HepG2 (cell line): ENCODE results near the gene FBLN5. TPM values are rescaled to one million over a fixed set of nuclear protein-coding genes. Genes with fewer than 3 reads are reported as not detected.

Source experiments
- ATAC-seq: fragments of 200-7000 bp; cut with Tn5 transposase; 3 replicates; pipeline ENCODE4 v1.9.1; 2020; ENCODE audit warnings: mild to moderate bottlenecking, moderate library complexity
- BruUV-seq: library from RNA; stranded (reverse); fragments of 400-500 nt; replicated peaks from 2 replicates; lab custom pipeline; 2021; lab: Mats Ljungman, UMichigan
- CTCF ChIA-PET: fragments of 300-600 bp; formaldehyde crosslinking; extraction: SDS; loops from one replicate; lab custom pipeline; 2021; ENCODE audit warnings: low total read pairs, inconsistent platforms, low intra/inter-chr PET ratio; lab: Yijun Ruan, JAX
- POLR2A ChIA-PET: fragments of 350-600 bp; sonication (Branson Sonifier 250); formaldehyde crosslinking; loops from one replicate; lab custom pipeline; 2020; ENCODE audit warnings: antibody characterized with exemption, inconsistent platforms; lab: Yijun Ruan, JAX
- DNase-seq: peaks from one replicate; pipeline ENCODE4 v3.0.0-alpha.2; 2015; ENCODE audit warnings: low spot score
- FAIRE-seq: peaks from 3 replicates; lab custom pipeline; 2011; peaks lifted over from hg19 to GRCh38; lab: Jason Lieb, UNC
- H2AFZ ChIP-seq: one replicate; pipeline ENCODE4 v1.6.1; 2011; ENCODE audit warnings: low read length, inconsistent platforms
- H3K27ac ChIP-seq: fragments of 300-600 bp; 3 replicates; pipeline ENCODE4 v1.8.0; 2011; ENCODE audit warnings: mixed run types, mild to moderate bottlenecking, mixed read lengths, low read length, inconsistent platforms; ENCODE audit not compliant: insufficient read depth; ENCODE audit errors: extremely low read length
- H3K27me3 ChIP-seq, 2 experiments: fragments of 200-600 bp in 1 of 2; 2 replicates in 1 of 2; 3 replicates in 1 of 2; pipeline versions ENCODE4 v1.6.0 to v1.8.0; 2011; ENCODE audit warnings: low read length in 2 of 2, mild to moderate bottlenecking in 2 of 2, moderate library complexity in 2 of 2, inconsistent platforms in 1 of 2; ENCODE audit not compliant: insufficient read depth in 2 of 2, control insufficient read depth in 1 of 2
- H3K36me3 ChIP-seq, 2 experiments: fragments of 200-600 bp in 1 of 2; replicated peaks in 1 of 2; 2 replicates in 1 of 2; 3 replicates in 1 of 2; pipeline versions ENCODE4 v1.5.1 to v1.8.0; 2011; ENCODE audit warnings: low read length in 2 of 2, inconsistent platforms in 1 of 2; ENCODE audit not compliant: insufficient read depth in 2 of 2, control insufficient read depth in 1 of 2
- H3K4me1 ChIP-seq: 2 replicates; pipeline ENCODE4 v1.5.1; 2012; ENCODE audit warnings: low read length, inconsistent platforms; ENCODE audit not compliant: insufficient read depth
- H3K4me2 ChIP-seq: 2 replicates; pipeline ENCODE4 v1.6.0; 2011; ENCODE audit warnings: low read depth, low read length, inconsistent platforms
- H3K4me3 ChIP-seq, 3 experiments: fragments of 200-600 bp in 1 of 3; sonication (generic), shearing (Covaris generic) in 1 of 3; replicated peaks in 1 of 3; 2 replicates each; pipeline ENCODE4 v1.5.1; 2011 to 2016; ENCODE audit warnings: low read length in 3 of 3, inconsistent platforms in 2 of 3, low read depth in 2 of 3, mild to moderate bottlenecking in 2 of 3, control low read depth in 1 of 3, mixed read lengths in 1 of 3; ENCODE audit not compliant: insufficient read depth in 1 of 3
- H3K79me2 ChIP-seq: one replicate; pipeline ENCODE4 v1.6.1; 2011; ENCODE audit warnings: low read length, inconsistent platforms; ENCODE audit not compliant: insufficient read depth
- H3K9ac ChIP-seq: 2 replicates; pipeline ENCODE4 v1.6.0; 2011; ENCODE audit warnings: mild to moderate bottlenecking, low read depth, low read length, inconsistent platforms; ENCODE audit not compliant: insufficient read depth
- H3K9me3 ChIP-seq: 2 replicates; pipeline ENCODE4 v1.5.1; 2012; ENCODE audit warnings: mild to moderate bottlenecking, low read length
- H4K20me1 ChIP-seq: 2 replicates; pipeline ENCODE4 v1.6.0; 2011; ENCODE audit warnings: inconsistent platforms, mild to moderate bottlenecking, low read length, moderate library complexity; ENCODE audit not compliant: insufficient read depth
- HOXA9 ChIP-seq: sonication (generic); formaldehyde crosslinking; IDR thresholded peaks from 2 replicates; pipeline ENCODE4 v1.8.1; 2022; ENCODE audit warnings: missing genetic modification reagents, mild to moderate bottlenecking, moderate library complexity, borderline replicate concordance
- MYNN ChIP-seq: sonication (generic); formaldehyde crosslinking; IDR thresholded peaks from 2 replicates; pipeline ENCODE4 v1.4.0; 2020; ENCODE audit warnings: mild to moderate bottlenecking, low read depth, missing genetic modification reagents
- NFYB ChIP-seq: sonication (generic); formaldehyde crosslinking; IDR thresholded peaks from 2 replicates; pipeline ENCODE4 v1.4.0; 2020; ENCODE audit warnings: missing genetic modification reagents
- SMAD3 ChIP-seq: sonication (generic); formaldehyde crosslinking; IDR thresholded peaks from 2 replicates; pipeline ENCODE4 v1.4.0; 2020; ENCODE audit warnings: missing genetic modification reagents
- SP140L ChIP-seq: sonication (generic); formaldehyde crosslinking; IDR thresholded peaks from 2 replicates; pipeline ENCODE4 v1.4.0; 2020; ENCODE audit warnings: missing genetic modification reagents, borderline replicate concordance
- USF2 ChIP-seq, 2 experiments: sonication (generic) in 1 of 2; formaldehyde crosslinking in 1 of 2; IDR thresholded peaks; 2 replicates each; pipeline versions ENCODE4 v1.5.1 to v1.6.1; 2011 to 2020; ENCODE audit warnings: borderline replicate concordance in 1 of 2, low read depth in 1 of 2, low read length in 1 of 2, mild to moderate bottlenecking in 1 of 2, missing genetic modification reagents in 1 of 2, moderate library complexity in 1 of 2
- ZBTB7B ChIP-seq: sonication (generic); formaldehyde crosslinking; IDR thresholded peaks from 2 replicates; pipeline ENCODE4 v1.4.0; 2020; ENCODE audit warnings: missing genetic modification reagents
- ZMYM4 ChIP-seq: sonication (generic); formaldehyde crosslinking; IDR thresholded peaks from 2 replicates; pipeline ENCODE4 v1.8.1; 2023; ENCODE audit warnings: mild to moderate bottlenecking, missing genetic modification reagents
- ZNF18 ChIP-seq: sonication (generic); formaldehyde crosslinking; IDR thresholded peaks from 2 replicates; pipeline ENCODE4 v1.8.0; 2022; ENCODE audit warnings: mild to moderate bottlenecking, missing genetic modification reagents; ENCODE audit not compliant: insufficient replicate concordance
- ZNF329 ChIP-seq: sonication (generic); formaldehyde crosslinking; IDR thresholded peaks from 2 replicates; pipeline ENCODE4 v1.9.0; 2021; ENCODE audit warnings: low read depth, mild to moderate bottlenecking, missing genetic modification reagents
- ZNF34 ChIP-seq: sonication (generic); formaldehyde crosslinking; IDR thresholded peaks from 2 replicates; pipeline ENCODE4 v1.4.0; 2020; ENCODE audit warnings: mild to moderate bottlenecking, missing genetic modification reagents, borderline replicate concordance
- ZNF598 ChIP-seq: sonication (generic); formaldehyde crosslinking; IDR thresholded peaks from 2 replicates; pipeline ENCODE4 v1.5.1; 2020; ENCODE audit warnings: mild to moderate bottlenecking, missing genetic modification reagents, borderline replicate concordance
- ZNF678 ChIP-seq: sonication (generic); formaldehyde crosslinking; IDR thresholded peaks from 2 replicates; pipeline ENCODE4 v1.4.0; 2020; ENCODE audit warnings: mild to moderate bottlenecking, missing genetic modification reagents
- ZNF75D ChIP-seq: sonication (generic); formaldehyde crosslinking; IDR thresholded peaks from 2 replicates; pipeline ENCODE4 v1.8.1; 2023; ENCODE audit warnings: missing genetic modification reagents, mild to moderate bottlenecking, borderline replicate concordance
- ZNF781 ChIP-seq: sonication (generic); formaldehyde crosslinking; IDR thresholded peaks from 2 replicates; pipeline ENCODE4 v1.5.1; 2020; ENCODE audit warnings: borderline replicate concordance, mild to moderate bottlenecking, missing genetic modification reagents; ENCODE audit errors: not compliant biosample characterization
- ZNF790 ChIP-seq: sonication (generic); formaldehyde crosslinking; IDR thresholded peaks from 2 replicates; pipeline ENCODE4 v1.8.0; 2022; ENCODE audit warnings: missing genetic modification reagents, mild to moderate bottlenecking, borderline replicate concordance
- in situ Hi-C: cut with HindIII; loops from 2 replicates; pipeline ENCODE4 v1.10.0; 2017; ENCODE audit warnings: low pct_unique_long_range_greater_than_20kb; ENCODE audit not compliant: extremely low pct_ligation_motif_present
- intact Hi-C: fragments of 100-400 bp; cut with micrococcal nuclease; formaldehyde crosslinking; loops from one replicate; pipeline ENCODE4 v1.10.0; 2022; ENCODE audit not compliant: unreplicated experiment
- polyA plus RNA-seq, 8 experiments: library from polyadenylated mRNA; depleted of rRNA in 3 of 8; stranded (reverse) in 7 of 8; unstranded in 1 of 8; fragments of >200 nt; fragmentation: Illumina TruSeq in 4 of 8; extraction: Trizol in 4 of 8; gene quantifications; 2 replicates each; pipeline versions ENCODE4 v1.2.1 to v1.2.3, GENCODE V29; 2011 to 2016; ENCODE audit warnings: low read depth in 4 of 8, missing spikeins in 1 of 8, mixed read lengths in 1 of 8; ENCODE audit not compliant: insufficient read depth in 1 of 8
- total RNA-seq, 5 experiments: library from RNA; depleted of rRNA; stranded (reverse); fragments of >200 nt; fragmentation: Illumina TruSeq; extraction: Trizol; gene quantifications; 2 replicates each; pipeline ENCODE4 v1.2.3, GENCODE V29; 2016; ENCODE audit warnings: low read depth in 1 of 5
- TF ChIP-seq, protein P1 (sequence below): sonication (generic); formaldehyde crosslinking; IDR thresholded peaks from 2 replicates; pipeline ENCODE4 v1.9.0; 2021; ENCODE audit warnings: missing genetic modification reagents, mild to moderate bottlenecking, borderline replicate concordance

FBLN5 gene
- total and polyA plus RNA-seq, 2 of the 13 experiments (the other 11 are each of a cell fraction or from before 2014, with no cell fraction given): 0.38 to 0.77 TPM

GRCh38 chr14:91980157-91980556, 32.7 kb upstream of the FBLN5 start:
- intact Hi-C loops: no loop called here
- no peak overlapping the region for H3K27ac ChIP-seq
- no peaks in the 10 kb centered on the region for H3K9me3 ChIP-seq
- BruUV-seq: no TSS peak
- ChIA-PET POLR2A (no interaction called here), CTCF (no interaction called here)
- no peaks in the 10 kb centered on the region for H3K4me1 ChIP-seq
- no peak overlapping the region for H3K9ac ChIP-seq
- ATAC-seq (no peak), FAIRE-seq (no peak), DNase-seq (no peak)
- no peaks in the 10 kb centered on the region for H3K79me2 ChIP-seq
- H3K4me3 ChIP-seq: no peak overlapping the region
- no peak overlapping the region for H3K4me2 ChIP-seq
- in situ Hi-C loops: no loop called here
- peaks cover 4 to 14% of the 10 kb centered on the region in 2 experiments for H3K36me3 ChIP-seq
- H2AFZ ChIP-seq: no peak overlapping the region
- H4K20me1 ChIP-seq: no peaks in the 10 kb centered on the region
- H3K27me3 ChIP-seq: no peaks in the 10 kb centered on the region
- no peak for TF ChIP-seq MYNN (CRISPR knock-in tag)
- no peak for TF ChIP-seq ZNF18 (CRISPR knock-in tag)
- TF ChIP-seq HOXA9: no peak
- no peak for TF ChIP-seq ZNF75D (CRISPR knock-in tag)
- TF ChIP-seq, protein P1, sequence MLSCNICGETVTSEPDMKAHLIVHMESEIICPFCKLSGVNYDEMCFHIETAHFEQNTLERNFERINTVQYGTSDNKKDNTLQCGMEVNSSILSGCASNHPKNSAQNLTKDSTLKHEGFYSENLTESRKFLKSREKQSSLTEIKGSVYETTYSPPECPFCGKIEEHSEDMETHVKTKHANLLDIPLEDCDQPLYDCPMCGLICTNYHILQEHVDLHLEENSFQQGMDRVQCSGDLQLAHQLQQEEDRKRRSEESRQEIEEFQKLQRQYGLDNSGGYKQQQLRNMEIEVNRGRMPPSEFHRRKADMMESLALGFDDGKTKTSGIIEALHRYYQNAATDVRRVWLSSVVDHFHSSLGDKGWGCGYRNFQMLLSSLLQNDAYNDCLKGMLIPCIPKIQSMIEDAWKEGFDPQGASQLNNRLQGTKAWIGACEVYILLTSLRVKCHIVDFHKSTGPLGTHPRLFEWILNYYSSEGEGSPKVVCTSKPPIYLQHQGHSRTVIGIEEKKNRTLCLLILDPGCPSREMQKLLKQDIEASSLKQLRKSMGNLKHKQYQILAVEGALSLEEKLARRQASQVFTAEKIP (CRISPR knock-in tag): no peak
- no peak for TF ChIP-seq USF2 (IDR thresholded peaks at IDR 0.05; ENCODE audit: low read depth, low read length)
- TF ChIP-seq USF2 (CRISPR knock-in tag; IDR thresholded peaks at IDR 0.05; ENCODE audit: borderline replicate concordance): no peak
- TF ChIP-seq NFYB: no peak
- TF ChIP-seq SMAD3 (CRISPR knock-in tag): no peak
- TF ChIP-seq ZNF678 (CRISPR knock-in tag): no peak
- TF ChIP-seq ZNF790: no peak
- no peak for TF ChIP-seq ZNF781 (CRISPR knock-in tag)
- TF ChIP-seq ZNF329: no peak
- TF ChIP-seq ZNF34 (CRISPR knock-in tag): no peak
- no peak for TF ChIP-seq ZMYM4 (CRISPR knock-in tag)
- TF ChIP-seq ZBTB7B: no peak
- no peak for TF ChIP-seq SP140L (CRISPR knock-in tag)
- no peak for TF ChIP-seq ZNF598
